ENCODE results near the gene CXCL8. TPM values are rescaled to one million over a fixed set of nuclear protein-coding genes. Genes with fewer than 3 reads are reported as not detected.

The CXCL8 gene
- total and polyA plus RNA-seq, 4 donors = 0.33 to 3.8 (median 1.1) TPM

DNA sequence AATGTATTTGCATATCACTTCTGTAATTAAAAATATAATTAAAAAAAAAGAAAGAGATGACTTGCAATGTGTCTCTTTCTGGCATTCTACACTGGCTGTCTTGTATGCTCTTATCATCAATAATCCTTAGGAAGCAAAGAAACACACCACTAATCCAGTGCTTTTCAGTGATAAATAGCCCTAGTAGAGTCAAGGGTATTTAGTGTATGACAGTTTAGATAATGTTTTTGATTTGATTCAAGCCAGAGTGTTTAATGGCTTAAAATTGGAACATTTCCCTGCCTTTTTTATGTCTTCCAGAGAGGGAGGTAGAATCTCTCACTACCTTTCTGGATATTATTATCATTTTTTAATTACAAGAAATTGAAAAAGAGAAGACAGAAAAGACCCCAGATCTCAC lies 48.6 kb upstream of the CXCL8 start:
- H3K9ac ChIP-seq (ENCODE audit: low read depth in 1 of 2, low read length in 2 of 2) = no peak overlapping the region
- DNase-seq (ENCODE audit: low spot score) = no peak
- no peaks in the 10 kb centered on the region for H3K27me3 ChIP-seq (ENCODE audit: control insufficient read depth in 4 of 4, insufficient read depth in 4 of 4, low read length in 3 of 4)
- H3K4me3 ChIP-seq (ENCODE audit: low read depth in 1 of 3, low read length in 3 of 3) = no peak overlapping the region
- H3K36me3 ChIP-seq (ENCODE audit: control insufficient read depth in 4 of 4, insufficient read depth in 3 of 4, low read depth in 1 of 4, low read length in 3 of 4) = no peaks in the 10 kb centered on the region
- H3K4me1 ChIP-seq (ENCODE audit: control insufficient read depth in 4 of 4, insufficient read depth in 4 of 4, low read length in 3 of 4) = no peaks in the 10 kb centered on the region
- no peak overlapping the region for H3K27ac ChIP-seq (ENCODE audit: low read depth in 1 of 2, low read length in 2 of 2)
- no peaks in the 10 kb centered on the region for H3K9me3 ChIP-seq (ENCODE audit: control insufficient read depth in 4 of 4, low read length in 3 of 4)
- TF ChIP-seq, protein P1, sequence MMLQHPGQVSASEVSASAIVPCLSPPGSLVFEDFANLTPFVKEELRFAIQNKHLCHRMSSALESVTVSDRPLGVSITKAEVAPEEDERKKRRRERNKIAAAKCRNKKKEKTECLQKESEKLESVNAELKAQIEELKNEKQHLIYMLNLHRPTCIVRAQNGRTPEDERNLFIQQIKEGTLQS (IDR thresholded peaks at IDR 0.05) = no peak
- TF ChIP-seq, protein P2, sequence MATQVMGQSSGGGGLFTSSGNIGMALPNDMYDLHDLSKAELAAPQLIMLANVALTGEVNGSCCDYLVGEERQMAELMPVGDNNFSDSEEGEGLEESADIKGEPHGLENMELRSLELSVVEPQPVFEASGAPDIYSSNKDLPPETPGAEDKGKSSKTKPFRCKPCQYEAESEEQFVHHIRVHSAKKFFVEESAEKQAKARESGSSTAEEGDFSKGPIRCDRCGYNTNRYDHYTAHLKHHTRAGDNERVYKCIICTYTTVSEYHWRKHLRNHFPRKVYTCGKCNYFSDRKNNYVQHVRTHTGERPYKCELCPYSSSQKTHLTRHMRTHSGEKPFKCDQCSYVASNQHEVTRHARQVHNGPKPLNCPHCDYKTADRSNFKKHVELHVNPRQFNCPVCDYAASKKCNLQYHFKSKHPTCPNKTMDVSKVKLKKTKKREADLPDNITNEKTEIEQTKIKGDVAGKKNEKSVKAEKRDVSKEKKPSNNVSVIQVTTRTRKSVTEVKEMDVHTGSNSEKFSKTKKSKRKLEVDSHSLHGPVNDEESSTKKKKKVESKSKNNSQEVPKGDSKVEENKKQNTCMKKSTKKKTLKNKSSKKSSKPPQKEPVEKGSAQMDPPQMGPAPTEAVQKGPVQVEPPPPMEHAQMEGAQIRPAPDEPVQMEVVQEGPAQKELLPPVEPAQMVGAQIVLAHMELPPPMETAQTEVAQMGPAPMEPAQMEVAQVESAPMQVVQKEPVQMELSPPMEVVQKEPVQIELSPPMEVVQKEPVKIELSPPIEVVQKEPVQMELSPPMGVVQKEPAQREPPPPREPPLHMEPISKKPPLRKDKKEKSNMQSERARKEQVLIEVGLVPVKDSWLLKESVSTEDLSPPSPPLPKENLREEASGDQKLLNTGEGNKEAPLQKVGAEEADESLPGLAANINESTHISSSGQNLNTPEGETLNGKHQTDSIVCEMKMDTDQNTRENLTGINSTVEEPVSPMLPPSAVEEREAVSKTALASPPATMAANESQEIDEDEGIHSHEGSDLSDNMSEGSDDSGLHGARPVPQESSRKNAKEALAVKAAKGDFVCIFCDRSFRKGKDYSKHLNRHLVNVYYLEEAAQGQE (IDR thresholded peaks at IDR 0.05) = no peak
- TF ChIP-seq HNF4A (conservative IDR thresholded peaks at IDR 0.05) = no peak
- no peak for TF ChIP-seq FOXA1 (IDR thresholded peaks at IDR 0.05)
- TF ChIP-seq, protein P3, sequence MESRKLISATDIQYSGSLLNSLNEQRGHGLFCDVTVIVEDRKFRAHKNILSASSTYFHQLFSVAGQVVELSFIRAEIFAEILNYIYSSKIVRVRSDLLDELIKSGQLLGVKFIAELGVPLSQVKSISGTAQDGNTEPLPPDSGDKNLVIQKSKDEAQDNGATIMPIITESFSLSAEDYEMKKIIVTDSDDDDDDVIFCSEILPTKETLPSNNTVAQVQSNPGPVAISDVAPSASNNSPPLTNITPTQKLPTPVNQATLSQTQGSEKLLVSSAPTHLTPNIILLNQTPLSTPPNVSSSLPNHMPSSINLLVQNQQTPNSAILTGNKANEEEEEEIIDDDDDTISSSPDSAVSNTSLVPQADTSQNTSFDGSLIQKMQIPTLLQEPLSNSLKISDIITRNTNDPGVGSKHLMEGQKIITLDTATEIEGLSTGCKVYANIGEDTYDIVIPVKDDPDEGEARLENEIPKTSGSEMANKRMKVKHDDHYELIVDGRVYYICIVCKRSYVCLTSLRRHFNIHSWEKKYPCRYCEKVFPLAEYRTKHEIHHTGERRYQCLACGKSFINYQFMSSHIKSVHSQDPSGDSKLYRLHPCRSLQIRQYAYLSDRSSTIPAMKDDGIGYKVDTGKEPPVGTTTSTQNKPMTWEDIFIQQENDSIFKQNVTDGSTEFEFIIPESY (IDR thresholded peaks at IDR 0.05) = no peak
- no peak for TF ChIP-seq TAF1 (conservative IDR thresholded peaks at IDR 0.05)
- no peak for TF ChIP-seq EGR1 (IDR thresholded peaks at IDR 0.05; ENCODE audit: low read depth in 2 of 2)
- TF ChIP-seq RAD21 (IDR thresholded peaks at IDR 0.05) = no peak
- TF ChIP-seq, protein P4, sequence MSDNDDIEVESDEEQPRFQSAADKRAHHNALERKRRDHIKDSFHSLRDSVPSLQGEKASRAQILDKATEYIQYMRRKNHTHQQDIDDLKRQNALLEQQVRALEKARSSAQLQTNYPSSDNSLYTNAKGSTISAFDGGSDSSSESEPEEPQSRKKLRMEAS (IDR thresholded peaks at IDR 0.05) = no peak
- TF ChIP-seq YY1 (IDR thresholded peaks at IDR 0.05) = no peak
- TF ChIP-seq NR2F2 (IDR thresholded peaks at IDR 0.05) = no peak
- TF ChIP-seq RXRA (IDR thresholded peaks at IDR 0.05) = no peak
- TF ChIP-seq FOXA2 (IDR thresholded peaks at IDR 0.05) = no peak
- TF ChIP-seq JUND (IDR thresholded peaks at IDR 0.05) = no peak

DNA sequence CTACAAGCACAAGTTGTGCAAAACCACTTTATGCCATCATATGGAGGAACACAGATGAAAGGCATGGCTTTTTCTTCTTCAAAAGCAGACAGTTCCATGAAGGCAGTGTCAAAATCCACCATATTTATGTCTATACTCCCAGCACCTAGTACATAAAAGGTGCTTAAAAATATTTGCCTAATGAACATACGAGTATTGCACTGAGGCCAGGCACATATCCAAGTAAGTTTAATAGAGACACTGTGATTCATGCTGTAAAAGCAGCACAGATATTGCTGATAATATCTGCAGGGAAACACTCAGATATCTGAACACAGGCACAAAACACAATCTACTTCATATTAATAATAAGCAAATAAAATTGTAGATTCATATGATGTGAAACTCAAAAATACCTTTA lies 48.1 kb upstream of the CXCL8 start:
- Histone ChIP-seq H3K36me3 (ENCODE audit: control insufficient read depth in 4 of 4, insufficient read depth in 3 of 4, low read depth in 1 of 4, low read length in 3 of 4) (no peaks in the 10 kb centered on the region), H3K9me3 (ENCODE audit: control insufficient read depth in 4 of 4, low read length in 3 of 4) (no peaks in the 10 kb centered on the region), H3K9ac (ENCODE audit: low read depth in 1 of 2, low read length in 2 of 2) (no peak overlapping the region), H3K4me3 (ENCODE audit: low read depth in 1 of 3, low read length in 3 of 3) (no peak overlapping the region), H3K27me3 (ENCODE audit: control insufficient read depth in 4 of 4, insufficient read depth in 4 of 4, low read length in 3 of 4) (no peaks in the 10 kb centered on the region), H3K27ac (ENCODE audit: low read depth in 1 of 2, low read length in 2 of 2) (no peak overlapping the region), H3K4me1 (ENCODE audit: control insufficient read depth in 4 of 4, insufficient read depth in 4 of 4, low read length in 3 of 4) (no peaks in the 10 kb centered on the region)
- TF ChIP-seq, protein P3 (IDR thresholded peaks at IDR 0.05) = no peak
- WGBS = 75% methylated on average over 1 of the region's 1 CpG
- DNase-seq (ENCODE audit: low spot score) = no peak

Data from liver (tissue), 9 donors.